K562 (cell line): ENCODE results near the gene WWC2. TPM values are rescaled to one million over a fixed set of nuclear protein-coding genes. Genes with fewer than 3 reads are reported as not detected.
A peak's percentile ranks its signal among the peaks of the same experiment; 100 is the strongest.

ENCODE experiments used
- BRF1 ChIP-seq: IDR thresholded peaks from 3 replicates; pipeline ENCODE4 v1.6.1; 2011; ENCODE audit warnings: borderline replicate concordance, mild to moderate bottlenecking; ENCODE audit not compliant: insufficient read length; ENCODE audit errors: extremely low read depth
- CBX1 ChIP-seq: sonication (generic); IDR thresholded peaks from 2 replicates; pipeline ENCODE4 v1.6.1; 2016; ENCODE audit warnings: antibody characterized with exemption, low read depth, mild to moderate bottlenecking
- ETV6 ChIP-seq, 3 experiments: fragments of 150-350 bp in 1 of 3; sonication (generic) in 1 of 3; formaldehyde crosslinking in 1 of 3; IDR thresholded peaks; 2 replicates each; pipeline versions ENCODE4 v1.6.1 to v1.8.0; 2014 to 2022; ENCODE audit warnings: borderline replicate concordance in 2 of 3, low read depth in 2 of 3, antibody characterized with exemption in 1 of 3, low read length in 1 of 3, mild to moderate bottlenecking in 1 of 3, missing genetic modification reagents in 1 of 3
- HDAC1 ChIP-seq, 2 experiments: fragments of 450-650 bp; IDR thresholded peaks; 2 replicates each; pipeline ENCODE4 v1.6.1; 2016 to 2017; ENCODE audit warnings: inconsistent platforms in 1 of 2, mild to moderate bottlenecking in 1 of 2, moderate library complexity in 1 of 2
- POLR3A ChIP-seq: IDR thresholded peaks from 2 replicates; pipeline ENCODE4 v1.6.1; 2011; ENCODE audit warnings: borderline replicate concordance, mild to moderate bottlenecking, moderate library complexity; ENCODE audit not compliant: insufficient read length, insufficient read depth; ENCODE audit errors: extremely low read depth
- PTRF ChIP-seq: fragments of 450-650 bp; IDR thresholded peaks from 2 replicates; pipeline ENCODE4 v1.6.1; 2016; ENCODE audit warnings: mild to moderate bottlenecking, missing genetic modification characterization, missing compliant biosample characterization
- SAFB2 ChIP-seq: fragments of 200-400 bp; formaldehyde crosslinking; IDR thresholded peaks from 2 replicates; pipeline ENCODE4 v1.6.1; 2018; ENCODE audit warnings: borderline replicate concordance, low read length, low read depth, moderate library complexity; ENCODE audit not compliant: severe bottlenecking
- SMAD4 ChIP-seq: fragments of 250-450 bp; sonication (Bioruptor Pico); conservative IDR thresholded peaks from 2 replicates; pipeline ENCODE4 v1.8.0; 2021; ENCODE audit warnings: inconsistent platforms, mild to moderate bottlenecking, moderate library complexity
- SMARCA5 ChIP-seq: fragments of 450-650 bp; IDR thresholded peaks from 2 replicates; pipeline ENCODE4 v1.6.1; 2016
- SMARCC2 ChIP-seq: fragments of 450-650 bp; IDR thresholded peaks from 2 replicates; pipeline ENCODE4 v1.6.1; 2017; ENCODE audit warnings: antibody characterized with exemption, moderate library complexity, mild to moderate bottlenecking, low read depth
- SRSF1 ChIP-seq: fragments of 200-400 bp; formaldehyde crosslinking; IDR thresholded peaks from 2 replicates; pipeline ENCODE4 v1.6.1; 2017; ENCODE audit warnings: mild to moderate bottlenecking, low read depth, low read length, moderate library complexity
- U2AF1 ChIP-seq: fragments of 200-400 bp; formaldehyde crosslinking; optimal IDR thresholded peaks from 2 replicates; pipeline ENCODE3; 2017; ENCODE audit warnings: mild to moderate bottlenecking, low read depth, low read length, moderate library complexity
- ZNF707 ChIP-seq: fragments of 250-450 bp; sonication (Bioruptor Pico); conservative IDR thresholded peaks from 2 replicates; pipeline ENCODE4 v1.8.0; 2022; ENCODE audit warnings: inconsistent platforms, mild to moderate bottlenecking, moderate library complexity
- polyA plus RNA-seq, 8 experiments: library from polyadenylated mRNA; depleted of rRNA in 4 of 8; stranded (reverse) in 5 of 8; unstranded in 3 of 8; fragments of >200 nt; fragmentation: Nextera tagmentation in 2 of 8; fragmentation: Illumina TruSeq in 1 of 8; extraction: Ambion mirVana in 2 of 8; extraction: Trizol in 1 of 8; gene quantifications; 2 replicates each; pipeline versions ENCODE4 v1.2.1 to v1.2.3, GENCODE V29; 2011 to 2014; ENCODE audit warnings: inconsistent platforms in 1 of 8, missing spikeins in 1 of 8
- total RNA-seq, 7 experiments: library from RNA; depleted of rRNA in 6 of 7; stranded (reverse); fragments of >200 nt in 6 of 7; fragmentation: Illumina TruSeq in 2 of 7; extraction: Trizol in 2 of 7; gene quantifications; 2 replicates each; pipeline versions ENCODE4 v1.2.1 to v1.2.3, GENCODE V29; 2011 to 2021; ENCODE audit warnings: low replicate concordance in 1 of 7
- TF ChIP-seq, protein P1 (sequence below), 2 experiments: fragments of 450-650 bp; conservative IDR thresholded peaks; 2 replicates each; pipeline ENCODE4 v1.6.1; 2017; ENCODE audit warnings: mild to moderate bottlenecking in 2 of 2, moderate library complexity in 2 of 2
- TF ChIP-seq, protein P2 (sequence below): fragments of 250-450 bp; sonication (Bioruptor Pico); IDR thresholded peaks from 2 replicates; pipeline ENCODE4 v1.4.0; 2020
- TF ChIP-seq, protein P3 (sequence below): IDR thresholded peaks from 2 replicates; pipeline ENCODE4 v1.6.1; 2016; ENCODE audit warnings: missing genetic modification characterization, missing compliant biosample characterization
- TF ChIP-seq, protein P4 (sequence below): IDR thresholded peaks from 2 replicates; pipeline ENCODE4 v1.6.1; 2012; ENCODE audit warnings: low read depth, low read length, improper control_type of control experiment, borderline replicate concordance
- TF ChIP-seq, protein P5 (sequence below): fragments of 250-450 bp; sonication (Bioruptor Pico); IDR thresholded peaks from 2 replicates; pipeline ENCODE4 v1.8.0; 2022; ENCODE audit warnings: inconsistent platforms

Gene WWC2
- total and polyA plus RNA-seq, 9 of the 15 experiments (the other 6 are each of a cell fraction or from before 2014, with no cell fraction given), result 3.7 to 39.4 (median 19.6) TPM

DNA sequence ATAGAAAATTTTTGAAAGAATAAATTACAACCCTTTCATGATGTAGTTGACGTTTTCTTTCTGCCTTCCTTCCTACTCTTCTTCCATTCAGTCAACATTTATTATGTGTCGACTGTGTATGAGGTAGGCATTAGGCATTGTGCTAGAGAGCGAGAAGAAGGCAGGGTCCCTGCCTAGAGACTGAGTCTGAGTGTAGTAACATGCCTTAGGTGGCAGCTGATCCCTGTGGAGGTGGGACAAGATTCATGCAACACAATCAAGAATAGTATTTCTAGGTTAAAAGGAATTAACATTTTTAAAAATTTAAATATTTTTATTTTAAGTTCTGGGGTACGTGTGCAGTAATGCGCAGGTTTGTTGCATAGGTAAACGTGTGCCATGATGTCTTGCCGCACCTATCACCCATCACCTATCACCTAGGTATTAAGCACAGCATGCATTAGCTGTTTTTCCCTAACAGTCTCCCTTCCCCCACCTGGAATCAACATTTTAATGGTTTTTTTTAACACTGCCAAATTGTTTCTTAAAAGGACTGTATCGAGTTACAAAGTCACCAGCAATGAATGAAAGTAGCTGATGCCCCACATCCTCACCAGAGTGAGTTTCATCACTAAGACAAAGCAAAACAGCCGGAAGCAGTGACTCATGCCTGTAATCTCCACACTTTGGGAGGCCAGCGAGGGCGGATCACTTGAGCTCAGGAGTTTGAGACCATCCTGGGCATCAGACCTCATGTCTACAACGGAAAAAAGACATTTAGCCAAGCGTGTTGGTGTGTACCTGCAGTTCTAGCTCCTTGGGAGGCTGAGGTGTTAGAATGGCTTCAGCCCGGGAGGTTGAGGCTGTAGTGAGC is 84.0 kb downstream of the WWC2 start (continued):
- TF ChIP-seq, protein P1, sequence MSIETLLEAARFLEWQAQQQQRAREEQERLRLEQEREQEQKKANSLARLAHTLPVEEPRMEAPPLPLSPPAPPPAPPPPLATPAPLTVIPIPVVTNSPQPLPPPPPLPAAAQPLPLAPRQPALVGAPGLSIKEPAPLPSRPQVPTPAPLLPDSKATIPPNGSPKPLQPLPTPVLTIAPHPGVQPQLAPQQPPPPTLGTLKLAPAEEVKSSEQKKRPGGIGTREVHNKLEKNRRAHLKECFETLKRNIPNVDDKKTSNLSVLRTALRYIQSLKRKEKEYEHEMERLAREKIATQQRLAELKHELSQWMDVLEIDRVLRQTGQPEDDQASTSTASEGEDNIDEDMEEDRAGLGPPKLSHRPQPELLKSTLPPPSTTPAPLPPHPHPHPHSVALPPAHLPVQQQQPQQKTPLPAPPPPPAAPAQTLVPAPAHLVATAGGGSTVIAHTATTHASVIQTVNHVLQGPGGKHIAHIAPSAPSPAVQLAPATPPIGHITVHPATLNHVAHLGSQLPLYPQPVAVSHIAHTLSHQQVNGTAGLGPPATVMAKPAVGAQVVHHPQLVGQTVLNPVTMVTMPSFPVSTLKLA (conservative IDR thresholded peaks at IDR 0.05), result no peak
- peak in 1 of 2 experiments; percentile 51; a peak in 1 of 4 replicates for TF ChIP-seq HDAC1 (IDR thresholded peaks at IDR 0.05)
- no peak for TF ChIP-seq CBX1
- no peak for TF ChIP-seq PTRF (tag)
- no peak for TF ChIP-seq SMARCA5
- no peak for TF ChIP-seq SRSF1
- no peak for TF ChIP-seq ZNF707 (CRISPR knock-in tag)
- no peak for TF ChIP-seq BRF1
- TF ChIP-seq, protein P2, sequence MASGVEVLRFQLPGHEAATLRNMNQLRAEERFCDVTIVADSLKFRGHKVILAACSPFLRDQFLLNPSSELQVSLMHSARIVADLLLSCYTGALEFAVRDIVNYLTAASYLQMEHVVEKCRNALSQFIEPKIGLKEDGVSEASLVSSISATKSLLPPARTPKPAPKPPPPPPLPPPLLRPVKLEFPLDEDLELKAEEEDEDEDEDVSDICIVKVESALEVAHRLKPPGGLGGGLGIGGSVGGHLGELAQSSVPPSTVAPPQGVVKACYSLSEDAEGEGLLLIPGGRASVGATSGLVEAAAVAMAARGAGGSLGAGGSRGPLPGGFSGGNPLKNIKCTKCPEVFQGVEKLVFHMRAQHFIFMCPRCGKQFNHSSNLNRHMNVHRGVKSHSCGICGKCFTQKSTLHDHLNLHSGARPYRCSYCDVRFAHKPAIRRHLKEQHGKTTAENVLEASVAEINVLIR (CRISPR knock-in tag), result no peak
- no peak for TF ChIP-seq ETV6 (IDR thresholded peaks at IDR 0.05; ENCODE audit: borderline replicate concordance in 1 of 2, low read depth in 2 of 2, low read length in 1 of 2)
- TF ChIP-seq ETV6 (CRISPR knock-in tag; IDR thresholded peaks at IDR 0.05; ENCODE audit: borderline replicate concordance), result no peak
- TF ChIP-seq, protein P3, sequence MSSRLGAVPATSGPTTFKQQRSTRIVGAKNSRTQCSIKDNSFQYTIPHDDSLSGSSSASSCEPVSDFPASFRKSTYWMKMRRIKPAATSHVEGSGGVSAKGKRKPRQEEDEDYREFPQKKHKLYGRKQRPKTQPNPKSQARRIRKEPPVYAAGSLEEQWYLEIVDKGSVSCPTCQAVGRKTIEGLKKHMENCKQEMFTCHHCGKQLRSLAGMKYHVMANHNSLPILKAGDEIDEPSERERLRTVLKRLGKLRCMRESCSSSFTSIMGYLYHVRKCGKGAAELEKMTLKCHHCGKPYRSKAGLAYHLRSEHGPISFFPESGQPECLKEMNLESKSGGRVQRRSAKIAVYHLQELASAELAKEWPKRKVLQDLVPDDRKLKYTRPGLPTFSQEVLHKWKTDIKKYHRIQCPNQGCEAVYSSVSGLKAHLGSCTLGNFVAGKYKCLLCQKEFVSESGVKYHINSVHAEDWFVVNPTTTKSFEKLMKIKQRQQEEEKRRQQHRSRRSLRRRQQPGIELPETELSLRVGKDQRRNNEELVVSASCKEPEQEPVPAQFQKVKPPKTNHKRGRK, result no peak
- TF ChIP-seq SMAD4 (CRISPR knock-in tag), result 0 out of 2 replicates have a peak, but pooled peaks have one; percentile 24
- TF ChIP-seq SAFB2, result no peak
- peak; percentile 82 for TF ChIP-seq SMARCC2
- no peak for TF ChIP-seq U2AF1
- no peak for TF ChIP-seq POLR3A
- TF ChIP-seq, protein P4, sequence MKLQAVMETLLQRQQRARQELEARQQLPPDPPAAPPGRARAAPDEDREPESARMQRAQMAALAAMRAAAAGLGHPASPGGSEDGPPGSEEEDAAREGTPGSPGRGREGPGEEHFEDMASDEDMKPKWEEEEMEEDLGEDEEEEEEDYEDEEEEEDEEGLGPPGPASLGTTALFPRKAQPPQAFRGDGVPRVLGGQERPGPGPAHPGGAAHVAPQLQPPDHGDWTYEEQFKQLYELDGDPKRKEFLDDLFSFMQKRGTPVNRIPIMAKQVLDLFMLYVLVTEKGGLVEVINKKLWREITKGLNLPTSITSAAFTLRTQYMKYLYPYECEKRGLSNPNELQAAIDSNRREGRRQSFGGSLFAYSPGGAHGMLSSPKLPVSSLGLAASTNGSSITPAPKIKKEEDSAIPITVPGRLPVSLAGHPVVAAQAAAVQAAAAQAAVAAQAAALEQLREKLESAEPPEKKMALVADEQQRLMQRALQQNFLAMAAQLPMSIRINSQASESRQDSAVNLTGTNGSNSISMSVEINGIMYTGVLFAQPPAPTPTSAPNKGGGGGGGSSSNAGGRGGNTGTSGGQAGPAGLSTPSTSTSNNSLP, result 0 out of 2 replicates have a peak, but pooled peaks have one; percentile 11
- TF ChIP-seq, protein P5, sequence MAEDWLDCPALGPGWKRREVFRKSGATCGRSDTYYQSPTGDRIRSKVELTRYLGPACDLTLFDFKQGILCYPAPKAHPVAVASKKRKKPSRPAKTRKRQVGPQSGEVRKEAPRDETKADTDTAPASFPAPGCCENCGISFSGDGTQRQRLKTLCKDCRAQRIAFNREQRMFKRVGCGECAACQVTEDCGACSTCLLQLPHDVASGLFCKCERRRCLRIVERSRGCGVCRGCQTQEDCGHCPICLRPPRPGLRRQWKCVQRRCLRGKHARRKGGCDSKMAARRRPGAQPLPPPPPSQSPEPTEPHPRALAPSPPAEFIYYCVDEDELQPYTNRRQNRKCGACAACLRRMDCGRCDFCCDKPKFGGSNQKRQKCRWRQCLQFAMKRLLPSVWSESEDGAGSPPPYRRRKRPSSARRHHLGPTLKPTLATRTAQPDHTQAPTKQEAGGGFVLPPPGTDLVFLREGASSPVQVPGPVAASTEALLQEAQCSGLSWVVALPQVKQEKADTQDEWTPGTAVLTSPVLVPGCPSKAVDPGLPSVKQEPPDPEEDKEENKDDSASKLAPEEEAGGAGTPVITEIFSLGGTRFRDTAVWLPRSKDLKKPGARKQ (CRISPR knock-in tag), result no peak
